ENCODE measurements around the gene MGST1. TPM values are rescaled to one million over a fixed set of nuclear protein-coding genes. Genes with fewer than 3 reads are reported as not detected.
A peak's percentile ranks its signal among the peaks of the same experiment; 100 is the strongest.

Gene MGST1
- total and polyA plus RNA-seq, 12 donors: 197 to 6,375 (median 824) TPM

DNA sequence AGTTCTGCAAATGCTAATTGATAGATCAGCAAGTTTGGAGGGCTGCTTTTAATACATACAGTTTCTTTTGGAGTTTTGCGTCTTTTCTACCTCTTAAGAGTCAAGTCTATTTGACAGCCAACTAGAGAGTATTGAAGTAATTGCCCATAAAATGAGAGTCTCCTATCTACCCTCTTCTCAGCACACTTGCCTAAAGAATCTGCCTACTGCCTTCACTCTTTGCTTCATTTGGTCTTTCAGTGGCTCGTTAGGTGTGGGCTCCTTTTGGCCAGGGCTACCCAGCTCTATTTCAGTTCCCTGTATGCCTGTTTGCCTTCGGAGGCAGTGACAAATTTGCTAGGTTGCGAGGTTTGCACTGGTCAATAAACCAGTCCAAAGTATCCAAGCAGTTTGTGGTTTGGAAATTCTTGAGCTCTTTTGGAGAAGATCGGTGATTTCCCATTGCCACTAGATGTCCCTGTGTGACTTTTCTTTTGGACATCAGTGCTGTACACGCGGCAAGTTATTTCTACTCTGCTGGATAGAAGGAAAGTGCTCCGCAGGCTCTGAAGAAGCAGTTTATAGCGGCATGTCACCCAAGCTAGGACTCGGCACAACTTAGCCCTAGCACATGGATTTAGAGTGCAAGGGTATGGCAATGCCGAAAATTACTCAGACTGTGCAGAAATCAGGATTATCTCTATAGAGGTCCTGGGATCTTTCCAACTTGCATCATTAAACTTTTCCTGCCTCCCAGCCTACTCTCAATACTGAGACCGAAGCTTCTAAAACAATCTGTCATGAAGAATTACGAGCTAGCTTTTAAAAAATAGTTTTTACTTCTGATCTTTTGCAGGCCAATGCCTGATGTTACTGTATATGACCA, 38.6 kb downstream of the MGST1 start:
- Histone ChIP-seq H3K9me3 (replicated peaks in 1 of 3) (no peaks in the 10 kb centered on the region), H3K4me3 (peak overlapping the region in 1 of 4 donors; percentile 44), H3K27ac (no peak overlapping the region), H3K4me1 (replicated peaks in 1 of 2) (no peaks in the 10 kb centered on the region), H3K27me3 (no peaks in the 10 kb centered on the region), H3K36me3 (replicated peaks in 1 of 2) (no peaks in the 10 kb centered on the region)
- intact Hi-C loops (cut with DNase I): no loop called here
- 22 to 35% (median 32%) methylated on average over 13 of the region's 13 CpGs for WGBS, 4 donors
- DNase-seq: peak; percentile 29 to 63 (median 46)
- TF ChIP-seq POLR2A (IDR thresholded peaks at IDR 0.05) (no peak), CTCF (IDR thresholded peaks at IDR 0.05) (peak; percentile 14 to 60 (median 52))

DNA sequence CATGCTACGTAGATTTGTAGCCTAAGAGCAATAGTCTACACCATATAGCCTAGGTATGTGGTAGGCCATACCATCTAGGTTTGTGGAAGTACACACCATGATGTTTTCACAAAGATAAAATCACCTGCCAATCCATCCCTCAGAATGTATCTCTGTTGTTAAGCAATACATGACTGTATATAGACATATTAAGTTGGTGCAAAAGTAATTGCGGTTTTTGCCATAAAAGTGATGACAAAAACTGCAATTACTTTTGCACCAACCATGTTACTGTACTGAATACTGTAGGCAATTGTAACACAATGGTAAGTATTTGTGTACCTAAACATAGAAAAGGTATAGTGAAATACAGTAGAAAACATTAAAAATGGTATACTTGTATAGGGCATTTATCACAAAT, 40.5 kb downstream of the MGST1 start:
- WGBS, 4 donors: 46 to 72% (median 68%) methylated on average over 2 of the region's 2 CpGs
- DNase-seq: no peak
- no peaks in the 10 kb centered on the region for H3K27me3 ChIP-seq
- H3K36me3 ChIP-seq (replicated peaks in 1 of 2): no peaks in the 10 kb centered on the region
- no peaks in the 10 kb centered on the region for H3K4me1 ChIP-seq (replicated peaks in 1 of 2)
- TF ChIP-seq CTCF (IDR thresholded peaks at IDR 0.05) (no peak), POLR2A (IDR thresholded peaks at IDR 0.05) (no peak)
- intact Hi-C loops (cut with DNase I): no loop called here
- H3K9me3 ChIP-seq (replicated peaks in 1 of 3): no peaks in the 10 kb centered on the region
- no peak overlapping the region for H3K27ac ChIP-seq
- no peak overlapping the region for H3K4me3 ChIP-seq

DNA sequence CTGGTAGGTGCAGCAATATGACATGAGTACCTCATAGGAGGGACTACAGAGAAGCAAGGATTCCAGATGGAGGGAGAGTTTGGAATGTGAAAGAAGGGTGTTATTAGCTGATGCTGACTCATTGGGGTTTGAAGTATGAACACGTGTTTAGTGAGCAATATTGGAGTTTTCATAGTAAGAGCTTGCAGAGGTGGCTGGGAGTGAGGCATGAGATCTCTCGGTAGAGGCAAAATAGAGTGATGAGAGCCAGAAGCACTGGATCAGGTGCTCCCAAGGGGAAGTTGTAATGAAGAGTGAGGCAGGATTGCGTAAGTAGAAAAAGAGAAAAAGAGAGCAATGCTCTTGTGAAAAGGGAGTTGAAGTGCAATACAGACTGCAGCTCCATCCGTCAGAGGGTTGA, 42.1 kb downstream of the MGST1 start:
- Histone ChIP-seq H3K36me3 (replicated peaks in 1 of 2) (no peaks in the 10 kb centered on the region), H3K27me3 (no peaks in the 10 kb centered on the region), H3K4me3 (no peak overlapping the region), H3K9me3 (replicated peaks in 1 of 3) (peaks cover 0 to 6% (median 0%) of the 10 kb centered on the region in 3 donors), H3K4me1 (replicated peaks in 1 of 2) (no peaks in the 10 kb centered on the region), H3K27ac (no peak overlapping the region)
- intact Hi-C loops (cut with DNase I): no loop called here
- 67 to 79% (median 71%) methylated on average over 4 of the region's 4 CpGs for WGBS, 4 donors
- no peak for DNase-seq
- TF ChIP-seq CTCF (IDR thresholded peaks at IDR 0.05) (no peak), POLR2A (IDR thresholded peaks at IDR 0.05) (no peak)

GRCh38 chr12:16392846-16393535, 45.5 kb downstream of the MGST1 start:
- Histone ChIP-seq H3K9me3 (replicated peaks in 1 of 3) (peaks cover 0 to 6% (median 0%) of the 10 kb centered on the region in 3 donors), H3K27ac (no peak overlapping the region), H3K4me3 (no peak overlapping the region), H3K4me1 (replicated peaks in 1 of 2) (no peaks in the 10 kb centered on the region), H3K36me3 (replicated peaks in 1 of 2) (no peaks in the 10 kb centered on the region), H3K27me3 (no peaks in the 10 kb centered on the region)
- intact Hi-C loops (cut with DNase I): no loop called here
- DNase-seq: no peak
- TF ChIP-seq CTCF (IDR thresholded peaks at IDR 0.05) (no peak), POLR2A (IDR thresholded peaks at IDR 0.05) (no peak)
- 58 to 81% (median 64%) methylated on average over 1 of the region's 1 CpG for WGBS, 4 donors

All from adrenal gland (tissue), 12 donors.